ENCODE results near the gene NLN.

- TF ChIP-seq CTCF (conservative IDR thresholded peaks at IDR 0.05; ENCODE audit: low read length) = no peak
- TF ChIP-seq EZH2phosphoT487 (IDR thresholded peaks at IDR 0.05; ENCODE audit: borderline replicate concordance) = no peak
These were observed 820 bp upstream of the NLN start for GRCh38 chr5:65721050-65721719.
